Activated CD8-positive, alpha-beta memory T cell treated with anti-CD3 and anti-CD28 coated beads for 1 hour (primary cell): ENCODE data around the gene CERS5.
A peak's percentile ranks its signal among the peaks of the same experiment; 100 is the strongest.

Source experiments
- DNase-seq, 2 donors: peaks; one replicate each; pipeline ENCODE4 v3.0.0-alpha.2; 2020; ENCODE audit warnings: low read depth in 1 of 2; ENCODE audit errors: extremely low read depth in 1 of 2

Gene CERS5

GRCh38 chr12:50167049-50167828 is at the start of gene CERS5:
Gene CERS5, minus strand, starts transcription at chr12:50167369. Its CDS starts 72 bp downstream, at chr12:50167297.
- peak; percentile 90 to 92 for DNase-seq

GRCh38 chr12:50215033-50215432 is 47.9 kb upstream of the CERS5 start:
- no peak for DNase-seq

DNA sequence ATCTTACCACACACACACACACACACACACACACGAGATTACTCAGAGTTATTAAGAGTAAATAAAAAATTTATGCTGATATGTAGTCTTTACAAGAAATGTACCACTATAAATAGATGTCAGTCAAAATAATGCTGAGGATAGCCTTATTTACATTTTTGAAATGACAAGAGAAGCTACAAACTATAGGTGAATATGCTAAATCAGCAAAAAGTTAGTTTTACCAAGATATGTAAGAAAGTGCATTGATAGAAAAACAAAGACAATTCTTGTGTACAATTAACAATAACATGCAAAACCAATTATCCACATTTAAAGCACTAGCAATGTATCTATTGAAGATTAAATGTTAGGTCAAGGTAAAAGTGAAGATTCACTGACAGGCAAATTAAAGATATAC is 46.8 kb upstream of the CERS5 start:
- no peak for DNase-seq

GRCh38 chr12:50213439-50213838 is 46.3 kb upstream of the CERS5 start:
- DNase-seq: no peak

- DNase-seq: no peak
Measured at GRCh38 chr12:50212071-50212467, 44.9 kb upstream of the CERS5 start.

- DNase-seq: no peak
Measured at GRCh38 chr12:50211392-50212070, 44.4 kb upstream of the CERS5 start.

DNA sequence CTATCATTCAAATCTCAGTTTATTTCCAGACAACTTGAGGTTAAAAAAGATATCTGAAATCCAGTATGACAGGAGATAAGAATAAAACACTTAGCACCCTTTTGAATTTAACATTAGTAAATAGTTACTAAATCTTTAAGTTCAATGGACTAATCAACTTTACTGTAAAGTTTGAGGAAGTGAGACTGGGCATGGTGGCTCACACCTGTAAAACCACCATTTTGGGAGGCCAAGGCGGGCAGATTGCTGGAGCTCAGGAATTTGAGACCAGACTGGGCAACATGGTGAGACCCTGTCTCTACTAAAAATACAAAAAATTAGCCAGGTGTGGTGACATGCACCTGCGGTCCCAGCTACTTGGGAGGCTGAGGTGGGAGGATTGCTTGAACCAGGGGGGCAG is 40.3 kb upstream of the CERS5 start:
- no peak for DNase-seq

DNA sequence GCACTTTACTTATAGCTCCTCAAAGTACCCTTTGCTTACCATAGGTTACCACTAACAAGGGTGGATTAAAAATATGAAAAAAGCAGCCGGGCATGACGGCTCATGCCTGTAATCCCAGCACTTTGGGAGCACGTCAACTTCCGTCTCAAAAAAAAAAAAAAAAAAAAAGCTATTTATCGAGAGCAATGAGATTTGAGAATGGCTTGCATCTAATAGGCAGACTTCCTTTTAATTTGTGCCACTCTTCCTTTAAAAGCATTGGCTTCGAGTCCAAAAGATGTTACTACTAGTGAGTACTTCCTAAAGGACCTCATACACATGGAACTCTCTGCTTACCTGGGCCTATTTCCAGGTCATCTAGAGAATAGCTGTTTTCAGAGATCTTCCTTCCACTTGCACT is 38.5 kb upstream of the CERS5 start:
- DNase-seq: no peak

DNA sequence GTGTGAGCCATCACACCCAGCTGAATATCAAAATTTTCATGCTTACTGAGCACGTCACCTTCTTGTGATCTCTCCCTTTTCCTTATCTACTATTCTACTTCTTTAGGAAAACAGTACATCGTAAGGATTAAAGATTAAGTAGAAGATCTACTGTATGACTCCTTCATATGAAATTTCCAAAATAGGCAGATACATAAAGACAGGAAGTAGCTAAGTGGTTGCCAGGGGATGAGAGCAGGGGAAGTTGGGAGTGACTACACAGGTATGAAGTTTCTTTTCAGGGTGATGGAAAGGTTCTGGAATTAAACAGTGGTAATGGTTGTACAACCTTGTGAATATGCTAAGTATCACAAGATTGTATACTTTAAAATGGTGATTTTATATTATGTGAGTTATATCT is 36.5 kb upstream of the CERS5 start:
- no peak for DNase-seq

DNA sequence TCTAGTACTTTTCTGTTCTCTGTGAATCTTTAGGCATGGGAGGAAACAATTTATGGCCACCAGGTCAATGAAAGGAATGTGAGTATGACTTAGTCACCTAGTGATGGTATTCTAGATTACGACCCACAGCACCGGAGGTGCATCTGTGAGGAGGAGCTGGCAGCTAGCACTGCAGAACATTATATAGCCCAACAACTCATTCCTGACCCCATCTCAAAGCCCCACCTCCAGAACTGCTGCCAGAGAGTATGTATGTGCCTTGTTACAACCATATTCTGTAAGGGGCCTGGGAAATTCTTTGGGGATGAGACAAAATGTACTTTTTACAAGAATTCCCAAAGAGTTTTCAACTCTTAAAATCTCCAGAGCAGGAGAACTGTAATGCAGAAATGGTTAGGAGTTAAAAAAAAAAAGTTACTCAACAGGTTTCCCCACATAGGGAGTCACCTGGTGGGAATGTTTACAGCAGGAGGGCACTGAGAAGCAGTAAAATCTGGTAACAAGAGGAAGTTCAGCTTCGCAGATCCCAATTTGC is 34.9 kb upstream of the CERS5 start:
- no peak for DNase-seq

- DNase-seq: no peak
Measured at GRCh38 chr12:50200552-50201273, 33.5 kb upstream of the CERS5 start.

- no peak for DNase-seq
Measured at GRCh38 chr12:50198829-50199228, 31.7 kb upstream of the CERS5 start.

- DNase-seq: no peak
Measured at GRCh38 chr12:50197297-50197727, 30.1 kb upstream of the CERS5 start.

- no peak for DNase-seq
Measured at GRCh38 chr12:50196537-50196936, 29.4 kb upstream of the CERS5 start.

DNA sequence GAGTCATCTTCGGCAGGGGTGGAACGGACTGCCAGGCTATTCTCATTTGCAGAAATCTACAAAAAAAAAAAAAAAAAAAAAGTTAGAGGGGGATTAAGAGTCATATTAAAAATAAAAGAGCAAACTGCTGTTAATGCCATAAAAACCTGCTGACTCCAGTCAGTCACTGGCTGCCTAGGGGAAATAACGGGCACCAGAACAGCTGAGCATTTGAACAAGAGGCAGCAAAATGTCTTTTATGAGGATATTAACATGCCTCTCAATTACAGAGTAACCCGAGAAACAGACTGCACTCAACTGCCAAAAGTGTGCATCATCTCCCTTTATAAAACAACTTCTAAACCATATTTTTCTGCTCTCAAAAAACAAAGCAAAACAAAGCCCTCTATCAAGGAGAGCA is 28.7 kb upstream of the CERS5 start:
- no peak for DNase-seq

DNA sequence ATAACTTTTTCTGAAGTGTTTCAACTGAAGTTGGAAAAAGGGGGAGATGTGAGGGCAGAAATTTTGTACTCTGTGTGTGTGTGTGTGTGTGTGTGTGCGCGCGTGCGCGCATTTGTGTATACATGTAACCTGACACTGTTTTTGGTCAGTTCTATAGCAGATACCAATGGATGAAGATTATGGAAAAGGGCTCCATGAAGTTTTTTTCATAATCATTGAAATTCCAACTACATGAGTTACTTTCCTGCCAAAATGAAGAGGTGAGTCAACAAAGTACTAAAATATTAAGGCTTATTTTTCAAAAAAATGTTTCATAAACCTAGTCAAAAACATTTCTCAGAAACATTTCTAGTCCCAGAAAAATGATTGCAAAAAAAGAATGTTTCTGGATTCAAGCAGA is 25.7 kb upstream of the CERS5 start:
- DNase-seq: no peak

- no peak for DNase-seq
Measured at GRCh38 chr12:50192236-50192635, 25.1 kb upstream of the CERS5 start.

- no peak for DNase-seq
Measured at GRCh38 chr12:50190859-50191258, 23.7 kb upstream of the CERS5 start.

DNA sequence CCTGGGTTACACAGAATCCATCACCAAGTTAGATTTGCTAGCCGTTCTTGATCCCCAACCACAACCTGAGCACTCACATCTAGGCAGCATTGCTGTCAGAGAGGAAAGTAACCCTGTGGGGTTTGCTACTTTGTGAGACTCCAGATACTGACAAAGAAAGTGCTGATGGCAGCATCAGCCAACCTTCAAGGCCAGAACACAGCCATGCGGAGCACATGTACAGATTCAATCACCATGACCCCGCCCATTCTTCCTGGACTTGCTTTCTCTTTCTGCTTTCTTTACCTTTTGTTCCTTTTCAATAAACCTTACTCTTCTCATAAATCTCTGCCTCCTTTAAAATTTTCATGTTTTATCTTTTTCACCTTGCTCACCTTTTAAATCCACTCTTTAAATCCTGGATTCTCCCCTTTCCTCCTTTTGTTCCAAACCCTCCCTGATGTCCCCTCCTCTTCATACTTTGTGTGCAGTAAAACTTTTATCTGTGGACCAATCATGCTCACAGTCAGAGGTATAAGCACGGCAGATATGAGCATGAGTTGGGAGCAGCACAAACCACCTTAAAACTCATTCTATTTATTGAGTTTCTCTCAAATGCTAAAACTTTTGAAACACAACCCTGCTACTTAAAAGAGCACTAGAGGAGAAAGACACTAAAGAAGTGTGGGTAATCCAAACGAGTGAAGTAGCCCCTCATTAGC is 21.9 kb upstream of the CERS5 start:
- DNase-seq: no peak

GRCh38 chr12:50188241-50188781 is 21.1 kb upstream of the CERS5 start:
- DNase-seq: no peak
